Measurements from ENCODE around the gene ZNF813.

GRCh38 chr19:53471916-53472315 lies 4.4 kb downstream of the ZNF813 start:
- TF ChIP-seq EZH2 (IDR thresholded peaks at IDR 0.05; ENCODE audit: low read depth, unreplicated experiment): no peak
- TF ChIP-seq REST (IDR thresholded peaks at IDR 0.05; ENCODE audit: unreplicated experiment): no peak
- no peak for TF ChIP-seq EZH2phosphoT487 (IDR thresholded peaks at IDR 0.05; ENCODE audit: unreplicated experiment)
- no peak for TF ChIP-seq CTCF (conservative IDR thresholded peaks at IDR 0.05; ENCODE audit: low read depth in 2 of 2)
- no peak for TF ChIP-seq CREB1 (CRISPR knock-in tag; IDR thresholded peaks at IDR 0.05; ENCODE audit: low read depth)
- no peak for TF ChIP-seq POLR2AphosphoS5 (IDR thresholded peaks at IDR 0.05; ENCODE audit: low read depth)
- no peak for TF ChIP-seq ZNF114 (CRISPR knock-in tag; IDR thresholded peaks at IDR 0.05)
- no peak for TF ChIP-seq ZNF462 (CRISPR knock-in tag; IDR thresholded peaks at IDR 0.05)
- TF ChIP-seq JUNB (IDR thresholded peaks at IDR 0.05; ENCODE audit: unreplicated experiment): no peak
- TF ChIP-seq ZNF331 (CRISPR knock-in tag; IDR thresholded peaks at IDR 0.05; ENCODE audit: low read depth): no peak
- TF ChIP-seq ETS1 (IDR thresholded peaks at IDR 0.05): no peak
- TF ChIP-seq STAT1 (IDR thresholded peaks at IDR 0.05; ENCODE audit: unreplicated experiment): no peak
- no peak for TF ChIP-seq NANOG (IDR thresholded peaks at IDR 0.05; ENCODE audit: borderline replicate concordance)

Measured in GM23338 (cell line).